Activated CD4-positive, alpha-beta T cell treated with anti-CD3 and anti-CD28 coated beads for 24 hours (primary cell): Measurements from ENCODE around the gene MUC5B.
"Not testable (repeated sequence)": the region's sequence is repeated elsewhere in the genome, so short reads cannot be mapped to it uniquely, and the experiment has no call there.

Experiments used
- DNase-seq, 2 donors: peaks; one replicate each; pipeline ENCODE4 v3.0.0-alpha.2; 2020; ENCODE audit warnings: low read depth in 2 of 2

The MUC5B gene

GRCh38 chr11:1250411-1250810 lies 27.5 kb downstream of the MUC5B start:
- not testable (repeated sequence) for DNase-seq

GRCh38 chr11:1251236-1251770 lies 28.4 kb downstream of the MUC5B start:
- DNase-seq = no peak

- DNase-seq = no peak
These were observed 29.7 kb downstream of the MUC5B start for GRCh38 chr11:1252371-1253102.

- no peak for DNase-seq
These were observed 30.2 kb downstream of the MUC5B start for GRCh38 chr11:1253103-1253485.

- DNase-seq = no peak
These were observed 31.3 kb downstream of the MUC5B start for GRCh38 chr11:1254086-1254648.

- no peak for DNase-seq
These were observed 31.9 kb downstream of the MUC5B start for GRCh38 chr11:1254733-1255132.

GRCh38 chr11:1255151-1255550 lies 32.3 kb downstream of the MUC5B start:
- DNase-seq = no peak

GRCh38 chr11:1256257-1257045 lies 33.6 kb downstream of the MUC5B start:
- no peak for DNase-seq

- no peak for DNase-seq
These were observed 34.5 kb downstream of the MUC5B start for GRCh38 chr11:1257366-1257765.

- DNase-seq = no peak
These were observed 35.0 kb downstream of the MUC5B start for GRCh38 chr11:1257916-1258315.

GRCh38 chr11:1258401-1259075 lies 35.7 kb downstream of the MUC5B start:
- no peak for DNase-seq

GRCh38 chr11:1259076-1259461 lies 36.2 kb downstream of the MUC5B start:
- DNase-seq = no peak

GRCh38 chr11:1259561-1259960 lies 36.7 kb downstream of the MUC5B start:
- no peak for DNase-seq

GRCh38 chr11:1260023-1260501 lies 37.2 kb downstream of the MUC5B start:
- DNase-seq = peak; percentile 22 to 41

GRCh38 chr11:1260620-1261019 lies 37.8 kb downstream of the MUC5B start:
- no peak for DNase-seq

- no peak for DNase-seq
These were observed 38.6 kb downstream of the MUC5B start for GRCh38 chr11:1261241-1262071.

- DNase-seq = peak; percentile 81 to 82
These were observed 39.5 kb downstream of the MUC5B start for GRCh38 chr11:1262172-1263006.

- DNase-seq = no peak
These were observed 40.1 kb downstream of the MUC5B start for GRCh38 chr11:1263010-1263409.

GRCh38 chr11:1264444-1264843 lies 41.6 kb downstream of the MUC5B start:
- DNase-seq = peak in 1 of 2 donors; percentile 20

GRCh38 chr11:1265480-1265879 lies 42.6 kb downstream of the MUC5B start:
- not testable (repeated sequence) for DNase-seq
